Islet of Langerhans (tissue), 1 donor: ENCODE measurements around the gene AFF2.
A peak's percentile ranks its signal among the peaks of the same experiment; 100 is the strongest.

ENCODE experiments used
- FAIRE-seq: peaks from one replicate; lab custom pipeline; 2011; peaks lifted over from hg19 to GRCh38; lab: Jason Lieb, UNC

The AFF2 gene

GRCh38 chrX:148755111-148755510 lies 254.7 kb downstream of the AFF2 start:
- no peak for FAIRE-seq

- peak; percentile 30 for FAIRE-seq
Measured at GRCh38 chrX:148763896-148764295, 263.5 kb downstream of the AFF2 start.

GRCh38 chrX:148768296-148768695 lies 267.9 kb downstream of the AFF2 start:
- FAIRE-seq: no peak

GRCh38 chrX:148771440-148771839 lies 271.0 kb downstream of the AFF2 start:
- FAIRE-seq: no peak

GRCh38 chrX:148774276-148774675 lies 273.9 kb downstream of the AFF2 start:
- no peak for FAIRE-seq

GRCh38 chrX:148784137-148784536 lies 283.7 kb downstream of the AFF2 start:
- FAIRE-seq: no peak

- no peak for FAIRE-seq
Measured at GRCh38 chrX:148784856-148785255, 284.4 kb downstream of the AFF2 start.

GRCh38 chrX:148785256-148785655 lies 284.8 kb downstream of the AFF2 start:
- FAIRE-seq: no peak

GRCh38 chrX:148788449-148788848 lies 288.0 kb downstream of the AFF2 start:
- no peak for FAIRE-seq

- no peak for FAIRE-seq
Measured at GRCh38 chrX:148794350-148794749, 293.9 kb downstream of the AFF2 start.

GRCh38 chrX:148804579-148805355 lies 304.4 kb downstream of the AFF2 start:
- FAIRE-seq: no peak

- no peak for FAIRE-seq
Measured at GRCh38 chrX:148806145-148806870, 305.9 kb downstream of the AFF2 start.

GRCh38 chrX:148808833-148809232 lies 308.4 kb downstream of the AFF2 start:
- no peak for FAIRE-seq

- no peak for FAIRE-seq
Measured at GRCh38 chrX:148811236-148811635, 310.8 kb downstream of the AFF2 start.

- no peak for FAIRE-seq
Measured at GRCh38 chrX:148813422-148813821, 313.0 kb downstream of the AFF2 start.

- FAIRE-seq: no peak
Measured at GRCh38 chrX:148813967-148814366, 313.6 kb downstream of the AFF2 start.

GRCh38 chrX:148815218-148815961 lies 315.0 kb downstream of the AFF2 start:
- peak; percentile 81 for FAIRE-seq

- FAIRE-seq: no peak
Measured at GRCh38 chrX:148823986-148824385, 323.6 kb downstream of the AFF2 start.

- no peak for FAIRE-seq
Measured at GRCh38 chrX:148825696-148826095, 325.3 kb downstream of the AFF2 start.

GRCh38 chrX:148836741-148837140 lies 336.3 kb downstream of the AFF2 start:
- no peak for FAIRE-seq

- no peak for FAIRE-seq
Measured at GRCh38 chrX:148850631-148851030, 350.2 kb downstream of the AFF2 start.

GRCh38 chrX:148854306-148854705 lies 353.9 kb downstream of the AFF2 start:
- no peak for FAIRE-seq

- no peak for FAIRE-seq
Measured at GRCh38 chrX:148856505-148856904, 356.1 kb downstream of the AFF2 start.
